Neural progenitor cell (in vitro differentiated cells): ENCODE results near the gene CER1. TPM values are rescaled to one million over a fixed set of nuclear protein-coding genes. Genes with fewer than 3 reads are reported as not detected.
A peak's percentile ranks its signal among the peaks of the same experiment; 100 is the strongest.

Experiments used
- DNase-seq: peaks from one replicate; pipeline ENCODE4 v3.0.0-alpha.2; 2016; ENCODE audit warnings: low spot score
- H2AFZ ChIP-seq: fragments of 200-600 bp; sonication (generic); replicated peaks from 2 replicates; pipeline ENCODE4 v1.6.1; 2016; ENCODE audit warnings: antibody characterized with exemption
- H3F3A ChIP-seq: fragments of 200-600 bp; sonication (generic); 2 replicates; pipeline ENCODE4 v1.6.1; 2016; ENCODE audit warnings: antibody characterized with exemption, low read depth
- H3K27ac ChIP-seq: fragments of 200-600 bp; sonication (generic); 2 replicates; pipeline ENCODE4 v1.5.1; 2016; ENCODE audit warnings: mild to moderate bottlenecking
- H3K27me3 ChIP-seq: fragments of 200-600 bp; sonication (generic); 2 replicates; pipeline ENCODE4 v1.6.1; 2016; ENCODE audit warnings: mild to moderate bottlenecking, moderate library complexity
- H3K36me3 ChIP-seq: fragments of 200-600 bp; sonication (generic); 2 replicates; pipeline ENCODE4 v1.5.1; 2016
- H3K4me1 ChIP-seq: fragments of 200-600 bp; sonication (generic); 2 replicates; pipeline ENCODE4 v1.6.1; 2016; ENCODE audit warnings: mixed run types
- H3K4me2 ChIP-seq: fragments of 200-600 bp; sonication (generic); 2 replicates; pipeline ENCODE4 v1.6.1; 2016
- H3K4me3 ChIP-seq: fragments of 200-600 bp; sonication (generic); 2 replicates; pipeline ENCODE4 v1.5.1; 2016
- H3K79me2 ChIP-seq: fragments of 200-600 bp; sonication (generic); 2 replicates; pipeline ENCODE4 v1.6.1; 2016; ENCODE audit warnings: low read depth
- H3K9ac ChIP-seq: fragments of 200-600 bp; sonication (generic); 2 replicates; pipeline ENCODE4 v1.6.1; 2016
- H3K9me3 ChIP-seq: fragments of 200-600 bp; sonication (generic); 2 replicates; pipeline ENCODE4 v1.5.1; 2016; ENCODE audit warnings: low read depth
- H4K20me1 ChIP-seq: fragments of 200-600 bp; sonication (generic); 2 replicates; pipeline ENCODE4 v1.6.1; 2016; ENCODE audit warnings: low read depth
- H3K27ac Mint-ChIP-seq: 3 replicates; pipeline ENCODE4 v1.8.0; 2021; ENCODE audit warnings: mixed read lengths
- H3K27me3 Mint-ChIP-seq: 2 replicates; pipeline ENCODE4 v1.8.0; 2022; ENCODE audit warnings: low read depth, mild to moderate bottlenecking, inconsistent platforms, moderate library complexity, mixed read lengths; ENCODE audit not compliant: insufficient read depth
- H3K36me3 Mint-ChIP-seq: 3 replicates; pipeline ENCODE4 v1.8.0; 2021; ENCODE audit warnings: mixed read lengths
- H3K4me1 Mint-ChIP-seq: 3 replicates; pipeline ENCODE4 v1.8.0; 2021; ENCODE audit warnings: mixed read lengths
- H3K4me3 Mint-ChIP-seq: 3 replicates; pipeline ENCODE4 v1.8.0; 2021; ENCODE audit warnings: mild to moderate bottlenecking, moderate library complexity, mixed read lengths
- H3K9me3 Mint-ChIP-seq: 3 replicates; pipeline ENCODE4 v1.8.0; 2020; ENCODE audit warnings: mixed read lengths
- CTCF ChIP-seq: fragments of 200-600 bp; sonication (generic); IDR thresholded peaks from 2 replicates; pipeline ENCODE4 v1.5.1; 2017; ENCODE audit warnings: antibody characterized with exemption, mild to moderate bottlenecking
- EZH2 ChIP-seq: fragments of 200-600 bp; sonication (generic); IDR thresholded peaks from 2 replicates; pipeline ENCODE4 v1.6.1; 2017; ENCODE audit warnings: antibody characterized with exemption, mild to moderate bottlenecking, moderate library complexity
- EZH2phosphoT487 ChIP-seq: fragments of 200-600 bp; sonication (generic); IDR thresholded peaks from 2 replicates; pipeline ENCODE4 v1.6.1; 2017; ENCODE audit warnings: antibody characterized with exemption
- total RNA-seq: library from RNA; depleted of rRNA; stranded (reverse); fragments of >200 nt; gene quantifications from 2 replicates; pipeline ENCODE4 v1.2.3, GENCODE V29; 2015; ENCODE audit warnings: low replicate concordance

Gene CER1
- total RNA-seq, 1 donor from 2014 or later = 0.11 TPM

- Mint-ChIP-seq H3K9me3 (no peaks in the 10 kb centered on the region), H3K4me1 (peaks cover 19% of the 10 kb centered on the region), H3K4me3 (no peak overlapping the region), H3K27me3 (no peaks in the 10 kb centered on the region), H3K36me3 (peaks cover 29% of the 10 kb centered on the region), H3K27ac (no peak overlapping the region)
- no peak overlapping the region for H3K4me3 ChIP-seq
- no peak overlapping the region for H3K27ac ChIP-seq
- DNase-seq = no peak
- H3K79me2 ChIP-seq = no peaks in the 10 kb centered on the region
- no peak overlapping the region for H3K4me2 ChIP-seq
- H3K9ac ChIP-seq = no peak overlapping the region
- H3F3A ChIP-seq = no peaks in the 10 kb centered on the region
- H3K4me1 ChIP-seq = peaks cover 13% of the 10 kb centered on the region
- no peaks in the 10 kb centered on the region for H3K9me3 ChIP-seq
- TF ChIP-seq EZH2 = no peak
- TF ChIP-seq EZH2phosphoT487 = no peak
- no peak for TF ChIP-seq CTCF
- H4K20me1 ChIP-seq = no peaks in the 10 kb centered on the region
- no peak overlapping the region for H2AFZ ChIP-seq
- H3K27me3 ChIP-seq = no peaks in the 10 kb centered on the region
- no peaks in the 10 kb centered on the region for H3K36me3 ChIP-seq
Measured at GRCh38 chr9:14750821-14751220, 28.3 kb upstream of the CER1 start.

DNA sequence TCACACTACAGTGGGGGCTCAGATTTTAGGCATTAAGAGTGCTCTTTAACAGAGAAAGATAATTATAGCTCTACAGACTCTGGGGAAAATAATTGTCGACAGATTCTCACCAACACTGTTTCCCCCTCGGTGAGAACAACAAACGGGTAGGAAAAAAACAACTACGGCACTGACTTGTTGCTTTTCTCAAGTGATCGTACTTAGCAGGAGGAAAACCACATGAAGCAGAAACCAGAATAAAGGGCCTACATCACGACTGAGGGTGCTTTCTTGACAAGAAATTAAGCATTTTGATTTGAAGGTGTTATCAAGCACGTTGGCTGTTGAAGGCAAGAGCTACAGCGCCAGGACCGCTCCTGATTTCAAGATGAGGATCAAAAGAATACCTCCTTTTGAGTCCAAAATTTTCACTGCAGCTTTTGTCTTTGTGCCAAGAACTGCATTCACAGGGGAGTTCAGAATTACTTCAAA lies 27.2 kb upstream of the CER1 start:
- Histone ChIP-seq H3K4me3 (no peak overlapping the region), H3K9ac (no peak overlapping the region)
- H3K4me1 Mint-ChIP-seq = peaks cover 19% of the 10 kb centered on the region

DNA sequence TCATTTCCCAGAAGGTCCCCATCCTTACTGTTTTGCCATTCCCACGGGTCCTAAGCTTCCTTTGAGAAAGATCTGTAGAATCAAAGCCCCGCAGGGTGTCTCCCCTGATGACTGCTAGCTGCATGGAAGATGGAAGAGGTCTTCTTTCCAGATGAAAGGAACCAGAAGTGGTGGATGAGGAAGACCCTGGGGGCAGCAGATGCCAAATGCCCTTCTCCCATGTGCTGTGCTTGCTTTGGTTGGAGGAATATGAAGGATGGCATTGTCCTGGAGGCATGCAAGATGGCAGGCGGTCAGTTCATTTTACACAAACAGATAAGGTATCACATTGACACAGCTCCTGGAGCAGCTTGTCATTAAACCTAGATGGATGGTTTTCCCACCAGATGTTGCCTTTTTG lies 25.8 kb upstream of the CER1 start:
- Histone ChIP-seq H3K4me1 (peaks cover 13% of the 10 kb centered on the region), H3K27me3 (no peaks in the 10 kb centered on the region), H3F3A (no peaks in the 10 kb centered on the region), H4K20me1 (no peaks in the 10 kb centered on the region), H3K27ac (no peak overlapping the region), H3K36me3 (no peaks in the 10 kb centered on the region), H3K4me3 (no peak overlapping the region), H3K4me2 (no peak overlapping the region), H3K79me2 (no peaks in the 10 kb centered on the region), H3K9me3 (no peaks in the 10 kb centered on the region), H3K9ac (no peak overlapping the region), H2AFZ (no peak overlapping the region)
- peaks cover 3% of the 10 kb centered on the region for H3K9me3 Mint-ChIP-seq
- H3K36me3 Mint-ChIP-seq = peaks cover 39% of the 10 kb centered on the region
- no peak for DNase-seq
- no peak overlapping the region for H3K27ac Mint-ChIP-seq
- H3K4me1 Mint-ChIP-seq = peaks cover 19% of the 10 kb centered on the region
- no peak for TF ChIP-seq EZH2phosphoT487
- TF ChIP-seq CTCF = no peak
- no peak for TF ChIP-seq EZH2
- H3K4me3 Mint-ChIP-seq = no peak overlapping the region
- H3K27me3 Mint-ChIP-seq = no peaks in the 10 kb centered on the region

More for the DNA sequence above, 27.2 kb upstream of the CER1 start:
- Histone ChIP-seq H3K27me3 (no peaks in the 10 kb centered on the region), H3K4me2 (peak overlapping the region; percentile 61), H3K36me3 (no peaks in the 10 kb centered on the region), H3K27ac (no peak overlapping the region), H2AFZ (peak overlapping the region; percentile 96), H3K9me3 (no peaks in the 10 kb centered on the region), H3K79me2 (no peaks in the 10 kb centered on the region), H4K20me1 (no peaks in the 10 kb centered on the region), H3F3A (no peaks in the 10 kb centered on the region), H3K4me1 (peaks cover 13% of the 10 kb centered on the region)
- Mint-ChIP-seq H3K36me3 (peaks cover 33% of the 10 kb centered on the region), H3K4me3 (no peak overlapping the region), H3K27me3 (no peaks in the 10 kb centered on the region), H3K9me3 (peaks cover 2% of the 10 kb centered on the region), H3K27ac (no peak overlapping the region)
- DNase-seq = peak; percentile 9
- no peak for TF ChIP-seq EZH2

DNA sequence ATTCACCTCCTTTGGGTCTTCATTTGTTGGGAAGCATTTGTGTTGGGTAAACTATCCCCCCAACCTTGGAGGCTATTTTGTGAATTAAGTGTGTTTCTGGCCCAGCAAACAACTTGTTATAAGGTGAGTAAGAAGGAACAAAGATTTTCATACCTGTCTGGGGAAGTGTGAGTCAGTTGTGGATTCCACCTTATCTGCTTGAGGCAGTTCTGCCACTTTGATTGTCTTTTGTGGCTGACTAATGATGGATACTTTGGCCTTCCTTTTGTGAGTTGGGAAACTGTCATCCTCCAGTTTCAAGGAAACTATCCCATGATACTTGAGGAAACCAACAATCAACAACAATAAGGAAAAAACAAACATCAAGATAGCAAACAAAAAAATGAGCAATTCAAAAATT lies 24.6 kb upstream of the CER1 start:
- Histone ChIP-seq H3K9ac (no peak overlapping the region), H4K20me1 (no peaks in the 10 kb centered on the region), H3K27me3 (no peaks in the 10 kb centered on the region), H2AFZ (no peak overlapping the region), H3F3A (no peaks in the 10 kb centered on the region), H3K9me3 (no peaks in the 10 kb centered on the region), H3K4me3 (no peak overlapping the region), H3K27ac (no peak overlapping the region), H3K79me2 (no peaks in the 10 kb centered on the region), H3K36me3 (no peaks in the 10 kb centered on the region), H3K4me1 (peaks cover 13% of the 10 kb centered on the region), H3K4me2 (no peak overlapping the region)
- TF ChIP-seq EZH2phosphoT487 = no peak
- no peak for TF ChIP-seq CTCF
- no peak for TF ChIP-seq EZH2
- Mint-ChIP-seq H3K4me1 (peaks cover 17% of the 10 kb centered on the region), H3K36me3 (peaks cover 38% of the 10 kb centered on the region), H3K27ac (no peak overlapping the region), H3K9me3 (peaks cover 3% of the 10 kb centered on the region), H3K27me3 (no peaks in the 10 kb centered on the region), H3K4me3 (no peak overlapping the region)
- no peak for DNase-seq
